Subcutaneous abdominal adipose tissue (tissue), 5 donors: Measurements from ENCODE around the gene ABHD17C.

Source experiments
- H3K27ac ChIP-seq: one replicate; pipeline ENCODE4 v1.7.0; 2013; ENCODE audit warnings: low read depth, mild to moderate bottlenecking, inconsistent platforms, low read length, moderate library complexity
- H3K27me3 ChIP-seq, 5 donors: one replicate each; pipeline ENCODE4 v1.7.0; 2013; ENCODE audit warnings: low read length in 5 of 5, inconsistent platforms in 1 of 5; ENCODE audit not compliant: control insufficient read depth in 5 of 5, insufficient read depth in 4 of 5
- H3K36me3 ChIP-seq, 5 donors: one replicate each; pipeline ENCODE4 v1.7.0; 2013; ENCODE audit warnings: low read length in 5 of 5; ENCODE audit not compliant: control insufficient read depth in 5 of 5, insufficient read depth in 5 of 5
- H3K4me1 ChIP-seq, 5 donors: one replicate each; pipeline ENCODE4 v1.7.0; 2013; ENCODE audit warnings: low read length in 5 of 5, mild to moderate bottlenecking in 3 of 5, moderate library complexity in 1 of 5; ENCODE audit not compliant: control insufficient read depth in 5 of 5, insufficient read depth in 5 of 5
- H3K4me3 ChIP-seq, 5 donors: one replicate each; pipeline ENCODE4 v1.7.0; 2013; ENCODE audit warnings: low read length in 5 of 5, low read depth in 1 of 5
- H3K9ac ChIP-seq, 5 donors: one replicate each; pipeline ENCODE4 v1.7.0; 2013; ENCODE audit warnings: low read length in 5 of 5, mild to moderate bottlenecking in 4 of 5, moderate library complexity in 3 of 5
- H3K9me3 ChIP-seq, 5 donors: one replicate each; pipeline ENCODE4 v1.7.0; 2013; ENCODE audit warnings: low read length in 5 of 5; ENCODE audit not compliant: control insufficient read depth in 5 of 5
- donor health status: healthy.
- donor health status: healthy.
- donor health status: healthy.
- donor health status: healthy.
- donor health status: healthy.

The ABHD17C gene

GRCh38 chr15:80791004-80791403 is 95.9 kb downstream of the ABHD17C start:
- peaks cover 0 to 14% (median 3%) of the 10 kb centered on the region in 5 donors for H3K27me3 ChIP-seq
- no peaks in the 10 kb centered on the region for H3K4me1 ChIP-seq
- no peak overlapping the region for H3K27ac ChIP-seq
- no peaks in the 10 kb centered on the region for H3K36me3 ChIP-seq
- H3K9ac ChIP-seq, result no peak overlapping the region
- H3K9me3 ChIP-seq, result no peaks in the 10 kb centered on the region
- no peak overlapping the region for H3K4me3 ChIP-seq

GRCh38 chr15:80796407-80796806 is 101.3 kb downstream of the ABHD17C start:
- Histone ChIP-seq H3K9me3 (no peaks in the 10 kb centered on the region), H3K4me3 (no peak overlapping the region), H3K27me3 (peaks cover 0 to 6% (median 0%) of the 10 kb centered on the region in 5 donors), H3K36me3 (no peaks in the 10 kb centered on the region), H3K27ac (no peak overlapping the region), H3K9ac (no peak overlapping the region), H3K4me1 (no peaks in the 10 kb centered on the region)

- no peak overlapping the region for H3K4me3 ChIP-seq
- H3K27ac ChIP-seq, result no peak overlapping the region
- H3K36me3 ChIP-seq, result no peaks in the 10 kb centered on the region
- H3K9ac ChIP-seq, result no peak overlapping the region
- no peaks in the 10 kb centered on the region for H3K9me3 ChIP-seq
- peaks cover 0 to 2% (median 0%) of the 10 kb centered on the region in 5 donors for H3K27me3 ChIP-seq
- peaks cover 0 to 2% (median 0%) of the 10 kb centered on the region in 5 donors for H3K4me1 ChIP-seq
Measured at GRCh38 chr15:80798911-80799310, 103.8 kb downstream of the ABHD17C start.

- no peak overlapping the region for H3K4me3 ChIP-seq
- H3K36me3 ChIP-seq, result no peaks in the 10 kb centered on the region
- peaks cover 0 to 2% (median 0%) of the 10 kb centered on the region in 5 donors for H3K4me1 ChIP-seq
- H3K27ac ChIP-seq, result no peak overlapping the region
- H3K27me3 ChIP-seq, result peaks cover 0 to 2% (median 0%) of the 10 kb centered on the region in 5 donors
- no peaks in the 10 kb centered on the region for H3K9me3 ChIP-seq
- H3K9ac ChIP-seq, result no peak overlapping the region
Measured at GRCh38 chr15:80800067-80800466, 105.0 kb downstream of the ABHD17C start.

- Histone ChIP-seq H3K4me1 (peaks cover 0 to 2% (median 0%) of the 10 kb centered on the region in 5 donors), H3K27ac (no peak overlapping the region), H3K4me3 (no peak overlapping the region), H3K9me3 (no peaks in the 10 kb centered on the region), H3K9ac (no peak overlapping the region), H3K27me3 (peaks cover 0 to 2% (median 0%) of the 10 kb centered on the region in 5 donors), H3K36me3 (no peaks in the 10 kb centered on the region)
Measured at GRCh38 chr15:80801891-80802680, 107.0 kb downstream of the ABHD17C start.

GRCh38 chr15:80803580-80804525 is 108.7 kb downstream of the ABHD17C start:
- peaks cover 0 to 5% (median 0%) of the 10 kb centered on the region in 5 donors for H3K27me3 ChIP-seq

GRCh38 chr15:80804970-80805495 is 109.9 kb downstream of the ABHD17C start:
- Histone ChIP-seq H3K27ac (no peak overlapping the region), H3K36me3 (no peaks in the 10 kb centered on the region), H3K27me3 (peaks cover 0 to 5% (median 0%) of the 10 kb centered on the region in 5 donors), H3K4me3 (no peak overlapping the region), H3K9me3 (no peaks in the 10 kb centered on the region), H3K4me1 (peaks cover 0 to 2% (median 0%) of the 10 kb centered on the region in 5 donors), H3K9ac (no peak overlapping the region)

More at GRCh38 chr15:80803580-80804525, 108.7 kb downstream of the ABHD17C start:
- Histone ChIP-seq H3K36me3 (no peaks in the 10 kb centered on the region), H3K27ac (no peak overlapping the region), H3K4me3 (no peak overlapping the region), H3K9ac (no peak overlapping the region), H3K4me1 (peaks cover 0 to 2% (median 0%) of the 10 kb centered on the region in 5 donors), H3K9me3 (no peaks in the 10 kb centered on the region)
